Measurements from ENCODE around the gene TNP1. TPM values are rescaled to one million over a fixed set of nuclear protein-coding genes. Genes with fewer than 3 reads are reported as not detected.

Gene TNP1
- total and polyA plus RNA-seq, 10 donors, result not detected

DNA sequence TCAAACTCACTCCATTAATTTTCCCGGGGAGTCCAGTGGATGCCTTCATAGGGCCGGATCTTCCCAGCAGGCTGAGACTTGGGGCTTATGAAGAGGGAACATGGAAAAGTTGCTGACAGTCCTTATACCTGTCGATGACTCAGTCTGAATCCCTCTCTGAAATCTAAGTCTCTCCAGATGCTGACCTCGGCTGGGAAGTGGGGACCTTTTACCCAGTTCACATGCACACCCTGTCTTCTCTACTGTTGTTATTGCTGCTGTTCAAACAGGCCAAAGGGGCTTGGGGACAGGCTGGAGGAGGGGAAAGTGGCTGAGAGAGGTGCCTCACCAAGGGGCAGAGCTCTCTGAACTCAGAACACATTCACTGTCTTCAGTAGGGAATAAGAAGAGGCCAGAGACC is 4.1 kb upstream of the TNP1 start:
- intact Hi-C loops (cut with DNase I; ENCODE audit: low total_unique reads), result no loop called here
- no peak overlapping the region for H3K4me3 ChIP-seq
- H3K36me3 ChIP-seq, result no peaks in the 10 kb centered on the region
- TF ChIP-seq, protein P1, sequence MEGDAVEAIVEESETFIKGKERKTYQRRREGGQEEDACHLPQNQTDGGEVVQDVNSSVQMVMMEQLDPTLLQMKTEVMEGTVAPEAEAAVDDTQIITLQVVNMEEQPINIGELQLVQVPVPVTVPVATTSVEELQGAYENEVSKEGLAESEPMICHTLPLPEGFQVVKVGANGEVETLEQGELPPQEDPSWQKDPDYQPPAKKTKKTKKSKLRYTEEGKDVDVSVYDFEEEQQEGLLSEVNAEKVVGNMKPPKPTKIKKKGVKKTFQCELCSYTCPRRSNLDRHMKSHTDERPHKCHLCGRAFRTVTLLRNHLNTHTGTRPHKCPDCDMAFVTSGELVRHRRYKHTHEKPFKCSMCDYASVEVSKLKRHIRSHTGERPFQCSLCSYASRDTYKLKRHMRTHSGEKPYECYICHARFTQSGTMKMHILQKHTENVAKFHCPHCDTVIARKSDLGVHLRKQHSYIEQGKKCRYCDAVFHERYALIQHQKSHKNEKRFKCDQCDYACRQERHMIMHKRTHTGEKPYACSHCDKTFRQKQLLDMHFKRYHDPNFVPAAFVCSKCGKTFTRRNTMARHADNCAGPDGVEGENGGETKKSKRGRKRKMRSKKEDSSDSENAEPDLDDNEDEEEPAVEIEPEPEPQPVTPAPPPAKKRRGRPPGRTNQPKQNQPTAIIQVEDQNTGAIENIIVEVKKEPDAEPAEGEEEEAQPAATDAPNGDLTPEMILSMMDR (IDR thresholded peaks at IDR 0.05 in 8 of 11, conservative IDR thresholded peaks at IDR 0.05 in 3 of 11), result no peak
- TF ChIP-seq POLR2AphosphoS5 (IDR thresholded peaks at IDR 0.05) (no peak), POLR2A (IDR thresholded peaks at IDR 0.05) (no peak)
- no peak overlapping the region for H3K27ac ChIP-seq
- H3K27me3 ChIP-seq (replicated peaks in 1 of 7), result no peaks in the 10 kb centered on the region
- WGBS, 5 donors, result 75 to 91% (median 79%) methylated on average over 4 of the region's 4 CpGs
- no peaks in the 10 kb centered on the region for H3K9me3 ChIP-seq
- H3K4me1 ChIP-seq, result no peaks in the 10 kb centered on the region
- DNase-seq, result no peak

DNA sequence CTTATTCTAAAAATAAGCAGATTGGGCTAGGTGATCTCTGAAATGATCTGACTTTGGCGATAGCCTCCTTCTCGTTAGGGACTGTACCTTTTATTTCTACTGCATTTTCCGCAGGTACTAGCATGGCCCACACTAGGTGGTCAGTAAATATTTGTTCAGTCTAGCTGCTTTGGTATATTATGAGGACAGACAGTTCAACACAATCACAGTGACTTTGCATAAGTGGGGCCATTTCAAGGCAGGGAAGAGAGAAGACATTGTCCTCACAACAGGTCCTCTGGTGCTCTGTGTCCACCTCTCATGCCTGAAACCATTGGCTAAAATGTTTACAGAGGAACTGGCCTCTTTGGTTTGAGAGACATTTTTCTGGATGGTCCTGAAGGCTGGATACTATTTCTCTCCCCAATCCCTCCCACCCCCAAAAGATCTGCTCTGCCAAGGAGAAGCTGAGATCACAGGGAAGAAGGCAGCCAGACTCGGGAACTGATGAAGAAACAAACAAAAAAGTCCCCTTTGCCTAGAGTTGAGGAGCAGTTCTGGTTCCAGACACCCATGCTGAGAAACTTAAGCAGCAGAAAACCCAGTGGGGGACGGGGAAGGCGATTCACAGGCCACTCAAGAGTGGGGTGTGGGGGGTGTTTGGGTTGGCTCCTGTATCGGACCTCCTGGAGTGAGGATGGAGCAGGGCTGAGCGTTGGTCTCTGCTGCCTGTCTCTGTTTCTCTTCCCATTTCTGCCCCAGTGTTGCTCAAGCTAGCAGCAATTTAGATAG is 2.9 kb upstream of the TNP1 start:
- WGBS, 5 donors, result 87 to 94% (median 89%) methylated on average over 8 of the region's 8 CpGs
- DNase-seq, result no peak
- Histone ChIP-seq H3K4me3 (no peak overlapping the region), H3K4me1 (no peaks in the 10 kb centered on the region), H3K36me3 (no peaks in the 10 kb centered on the region), H3K27ac (no peak overlapping the region), H3K27me3 (replicated peaks in 1 of 7) (no peaks in the 10 kb centered on the region), H3K9me3 (no peaks in the 10 kb centered on the region)
- intact Hi-C loops (cut with DNase I; ENCODE audit: low total_unique reads), result no loop called here
- TF ChIP-seq, protein P1 (IDR thresholded peaks at IDR 0.05 in 8 of 11, conservative IDR thresholded peaks at IDR 0.05 in 3 of 11), result no peak
- no peak for TF ChIP-seq POLR2AphosphoS5 (IDR thresholded peaks at IDR 0.05)
- no peak for TF ChIP-seq POLR2A (IDR thresholded peaks at IDR 0.05)

DNA sequence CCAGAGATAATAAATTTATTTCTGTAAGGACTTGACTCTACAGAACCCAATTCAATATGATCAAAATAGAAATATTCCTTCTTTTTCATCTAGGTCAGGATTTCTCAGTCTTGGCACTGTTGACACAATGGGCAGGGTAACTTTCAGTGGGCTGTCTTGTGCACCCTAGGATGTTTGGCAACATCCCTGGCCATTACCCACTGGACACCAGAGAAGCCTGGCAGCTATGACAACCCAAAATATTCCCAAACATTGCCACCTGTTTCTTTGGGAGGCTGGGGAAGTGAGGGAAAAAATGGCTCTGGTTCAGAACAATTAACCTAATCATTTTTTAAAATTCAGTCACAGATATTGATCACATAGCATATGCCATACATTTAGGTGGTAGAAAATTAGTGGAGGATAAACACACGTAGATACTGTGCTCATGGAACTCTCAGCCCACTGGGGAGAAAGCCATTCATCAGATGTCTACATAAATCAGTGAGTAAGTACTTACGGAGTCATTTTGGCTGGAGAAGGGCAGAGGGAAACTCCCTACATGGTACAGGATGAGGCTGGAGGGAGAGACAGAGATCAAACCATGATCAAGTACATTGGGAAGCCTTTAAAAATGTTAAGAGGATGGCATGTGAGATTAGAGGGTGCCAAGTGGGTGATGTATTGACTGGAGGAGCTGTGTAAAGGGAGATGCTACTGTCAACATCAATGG is 718 bp upstream of the TNP1 start:
- peaks cover 0 to 9% (median 0%) of the 10 kb centered on the region in 6 donors for H3K4me1 ChIP-seq
- WGBS, 5 donors, result 69 to 82% (median 73%) methylated on average over 2 of the region's 2 CpGs
- TF ChIP-seq POLR2A (IDR thresholded peaks at IDR 0.05), result no peak
- TF ChIP-seq, protein P1 (IDR thresholded peaks at IDR 0.05 in 8 of 11, conservative IDR thresholded peaks at IDR 0.05 in 3 of 11), result no peak
- TF ChIP-seq POLR2AphosphoS5 (IDR thresholded peaks at IDR 0.05), result no peak
- no peak for DNase-seq
- no peaks in the 10 kb centered on the region for H3K9me3 ChIP-seq
- intact Hi-C loops (cut with DNase I; ENCODE audit: low total_unique reads), result no loop called here
- H3K27me3 ChIP-seq (replicated peaks in 1 of 7), result no peaks in the 10 kb centered on the region
- H3K4me3 ChIP-seq, result no peak overlapping the region
- H3K36me3 ChIP-seq, result no peaks in the 10 kb centered on the region
- H3K27ac ChIP-seq, result no peak overlapping the region

DNA sequence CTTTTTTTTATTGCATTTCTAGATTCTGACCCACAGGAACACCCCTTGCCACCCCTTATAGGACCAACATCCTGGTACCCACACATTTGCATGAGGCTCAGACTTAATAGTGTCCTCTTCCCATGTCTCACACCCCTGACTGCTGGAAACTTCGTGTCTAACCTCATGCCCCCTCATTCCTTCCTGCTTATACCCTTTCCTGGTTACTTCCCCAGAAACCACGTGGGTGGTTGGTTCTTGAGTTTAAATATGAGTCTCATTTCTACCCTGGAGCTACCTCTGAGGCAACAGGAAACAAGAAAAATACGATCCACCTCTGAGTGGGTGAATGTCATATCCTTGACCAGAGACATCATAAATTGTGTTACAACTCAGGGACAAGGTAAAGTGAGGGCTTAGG is 1.6 kb downstream of the TNP1 start:
- WGBS, 5 donors, result 13 to 24% (median 16%) methylated on average over 3 of the region's 3 CpGs

More for the DNA sequence above, 1.6 kb downstream of the TNP1 start:
- Histone ChIP-seq H3K4me1 (peaks cover 0 to 9% (median 0%) of the 10 kb centered on the region in 6 donors), H3K27ac (no peak overlapping the region), H3K27me3 (replicated peaks in 1 of 7) (no peaks in the 10 kb centered on the region), H3K9me3 (no peaks in the 10 kb centered on the region), H3K36me3 (no peaks in the 10 kb centered on the region), H3K4me3 (no peak overlapping the region)
- no peak for DNase-seq
- TF ChIP-seq POLR2AphosphoS5 (IDR thresholded peaks at IDR 0.05) (no peak), POLR2A (IDR thresholded peaks at IDR 0.05) (no peak)
- TF ChIP-seq, protein P1 (IDR thresholded peaks at IDR 0.05 in 8 of 11, conservative IDR thresholded peaks at IDR 0.05 in 3 of 11), result no peak
- intact Hi-C loops (cut with DNase I; ENCODE audit: low total_unique reads), result no loop called here
